Ecto neural progenitor cell (in vitro differentiated cells): ENCODE results near the gene SUSD4.

Experiments used
- DNase-seq: peaks from one replicate; pipeline ENCODE4 v3.0.0-alpha.2; 2018; ENCODE audit warnings: low spot score

The SUSD4 gene

GRCh38 chr1:223180731-223181321 lies 183.2 kb downstream of the SUSD4 start:
- no peak for DNase-seq

- DNase-seq: no peak
Measured at GRCh38 chr1:223179786-223180185, 184.2 kb downstream of the SUSD4 start.

DNA sequence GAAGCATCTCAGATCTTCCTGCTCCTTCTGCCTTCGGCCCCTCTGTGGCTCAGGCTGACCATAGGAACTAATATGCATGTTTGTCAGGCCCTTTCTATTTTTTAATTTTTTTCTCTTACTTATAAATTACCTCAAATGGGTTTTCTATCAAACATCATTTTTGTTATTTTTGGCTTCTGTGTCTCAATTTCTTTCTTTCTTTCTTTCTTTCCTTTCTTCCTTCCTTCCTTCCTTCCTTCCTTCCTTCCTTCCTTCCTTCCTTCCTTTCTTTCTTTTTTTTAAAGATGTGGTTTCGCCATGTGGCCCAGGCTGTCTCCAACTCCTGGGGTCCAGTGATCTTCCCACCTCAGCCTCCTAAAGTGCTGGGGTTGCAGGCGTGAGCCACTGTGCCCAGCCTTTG lies 184.7 kb downstream of the SUSD4 start:
- no peak for DNase-seq

DNA sequence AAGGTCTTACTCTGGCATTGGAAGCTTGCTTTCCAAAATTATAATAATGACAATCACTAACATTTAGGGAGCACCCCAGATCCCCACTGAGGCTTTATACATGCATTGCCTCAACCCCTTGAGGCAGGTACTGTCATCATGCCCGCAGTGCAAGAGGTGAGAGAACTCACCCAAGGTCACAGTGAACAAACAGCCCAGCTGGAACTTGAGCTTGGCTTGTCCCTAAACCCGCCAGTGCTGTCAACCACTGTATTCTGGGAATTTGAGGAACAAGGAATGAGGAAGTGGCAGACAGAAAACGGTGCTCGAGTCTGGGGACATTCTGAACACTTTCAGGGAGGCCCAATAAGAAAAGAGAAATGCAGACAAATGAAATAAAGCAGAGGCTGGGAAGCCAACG lies 186.3 kb downstream of the SUSD4 start:
- DNase-seq: no peak

DNA sequence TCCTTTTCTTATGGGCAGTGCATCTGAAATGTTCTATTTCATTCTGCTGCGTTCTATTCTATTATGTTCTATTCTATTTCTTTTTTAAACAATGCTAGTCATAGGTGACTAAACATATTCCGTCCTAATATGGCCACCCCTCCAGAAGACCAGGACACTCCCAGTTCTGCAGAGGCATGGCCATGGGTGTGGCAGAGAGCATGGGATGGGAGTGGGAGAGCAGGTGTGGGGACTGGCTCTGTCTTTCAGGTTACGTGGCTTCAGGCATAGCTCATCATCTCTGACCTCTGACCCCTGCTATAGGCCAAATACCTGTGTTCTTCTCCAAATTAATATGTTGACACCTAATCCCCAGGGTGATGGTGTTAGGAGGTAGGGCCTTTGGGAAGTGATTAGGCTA lies 187.5 kb downstream of the SUSD4 start:
- DNase-seq: no peak

- DNase-seq: no peak
Measured at GRCh38 chr1:223175633-223176032, 188.3 kb downstream of the SUSD4 start.

DNA sequence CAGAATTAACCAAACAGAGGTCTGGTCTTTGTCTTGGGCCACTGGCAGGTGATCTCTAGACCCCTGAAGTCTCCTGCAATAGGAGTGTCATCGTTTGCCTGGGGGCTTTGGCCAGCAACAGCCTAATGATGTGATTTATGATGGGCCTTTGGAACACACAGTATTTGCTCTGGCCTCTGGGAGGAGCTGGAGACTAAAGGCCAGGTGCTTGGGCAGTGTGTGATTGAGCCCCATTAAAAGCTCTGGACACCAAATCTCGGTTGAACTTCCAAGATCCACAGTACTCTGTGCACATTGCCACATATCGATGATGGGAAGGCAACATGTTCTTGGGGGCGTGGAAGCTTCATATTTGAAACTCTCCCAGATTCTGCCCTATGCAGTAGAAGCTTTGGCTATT lies 188.9 kb downstream of the SUSD4 start:
- no peak for DNase-seq
